HG02981 (cell line): ENCODE data around the gene NOL4L.

Experiments
- ATAC-seq: cut with Tn5 transposase; IDR thresholded peaks from one replicate; pipeline ENCODE4 v1.9.1; 2021; ENCODE audit warnings: mild to moderate bottlenecking, moderate library complexity; ENCODE audit not compliant: unreplicated experiment

The NOL4L gene

GRCh38 chr20:32614303-32614702 is 29.2 kb upstream of the NOL4L start:
- ATAC-seq = no peak

DNA sequence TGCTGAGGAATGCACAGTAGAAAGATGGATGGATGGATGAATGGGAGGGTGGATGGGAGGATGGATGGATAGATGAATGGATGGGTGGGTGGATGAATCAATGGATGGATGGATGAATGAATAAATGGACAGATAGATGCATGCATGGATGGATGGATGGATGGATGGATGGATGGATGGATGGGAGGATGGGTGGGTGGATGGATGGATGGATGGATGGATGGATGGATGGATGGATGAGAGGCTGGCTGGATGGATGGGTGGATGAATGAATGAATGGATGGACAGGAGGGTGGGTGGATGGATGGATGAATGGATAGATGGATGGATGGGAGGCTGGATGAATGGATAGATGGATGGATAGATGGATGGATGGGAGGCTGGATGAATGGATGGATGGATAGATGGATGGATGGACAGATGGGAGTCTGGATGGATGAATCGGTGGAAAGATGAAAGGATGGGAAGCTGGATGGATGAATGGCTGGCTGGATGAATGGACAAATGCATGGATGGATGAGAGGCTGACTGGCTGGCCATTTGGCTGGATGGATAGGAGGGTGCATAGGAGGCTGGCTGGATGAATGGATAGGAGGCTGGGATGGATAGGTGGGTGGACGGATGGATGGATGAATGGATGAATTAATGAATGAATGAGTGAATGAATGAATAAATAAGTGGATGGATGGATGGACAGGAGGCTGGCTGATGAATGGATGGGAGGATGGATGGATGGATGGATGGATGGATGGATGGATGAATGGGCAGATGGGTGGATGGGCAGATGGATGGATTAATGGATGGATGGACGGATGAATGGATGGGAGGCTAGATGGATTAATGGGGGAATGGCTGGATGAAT is 28.3 kb upstream of the NOL4L start:
- no peak for ATAC-seq

- no peak for ATAC-seq
Measured at GRCh38 chr20:32612351-32613191, 27.4 kb upstream of the NOL4L start.

DNA sequence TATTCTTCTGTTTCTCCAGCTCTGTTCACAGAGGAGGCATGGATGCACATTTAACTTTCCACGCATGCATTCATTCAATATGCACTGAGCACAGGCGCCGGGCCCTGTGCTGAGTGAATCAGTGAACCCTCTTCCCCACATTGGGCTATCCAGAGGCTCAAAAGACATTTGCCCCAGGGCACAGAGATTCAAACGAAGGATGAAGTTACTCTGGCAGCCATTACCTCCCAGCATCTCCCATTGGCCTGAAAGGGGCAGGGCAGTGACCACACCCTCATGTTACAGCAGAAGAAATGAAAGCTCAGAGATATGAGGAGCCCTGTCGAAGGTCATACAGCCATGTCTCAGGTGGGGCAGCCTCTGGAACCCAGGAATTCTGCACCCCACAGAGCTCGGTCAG is 26.7 kb upstream of the NOL4L start:
- ATAC-seq = no peak

GRCh38 chr20:32611286-32611685 is 26.2 kb upstream of the NOL4L start:
- no peak for ATAC-seq

GRCh38 chr20:32610472-32611218 is 25.5 kb upstream of the NOL4L start:
- ATAC-seq = no peak

- ATAC-seq = no peak
Measured at GRCh38 chr20:32609993-32610392, 24.9 kb upstream of the NOL4L start.

DNA sequence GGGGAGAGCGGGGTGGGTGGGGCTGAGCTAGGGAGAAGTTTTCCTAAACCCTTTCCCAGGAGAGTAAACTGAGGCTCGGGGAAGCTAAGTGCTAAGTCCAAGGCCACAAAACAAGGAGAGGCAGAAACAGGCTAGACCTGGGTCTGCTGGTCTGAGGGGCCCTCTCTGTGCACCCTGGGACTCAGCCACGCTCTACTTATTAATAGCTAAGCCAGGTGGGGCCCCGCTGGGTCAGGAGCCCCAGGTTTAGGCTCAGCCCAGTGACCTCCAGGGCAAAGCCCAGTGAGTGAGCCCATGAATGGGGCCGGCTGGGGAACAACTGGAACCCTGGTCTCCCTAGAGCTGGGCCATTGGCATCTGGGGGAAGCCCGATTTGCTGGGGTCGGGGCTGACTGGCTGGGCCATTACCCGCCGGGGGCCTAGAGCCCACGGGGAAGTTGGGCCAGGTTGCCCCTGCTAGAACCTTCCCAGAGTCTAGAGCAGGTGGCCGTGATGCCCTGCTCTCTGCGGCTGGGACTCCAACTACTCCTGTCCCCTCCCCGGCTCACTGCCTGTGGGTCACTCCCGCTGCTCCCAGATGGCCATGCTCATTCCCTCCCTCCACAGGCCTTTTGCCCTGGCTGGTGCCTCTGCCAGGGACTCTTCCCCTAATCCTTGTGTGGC is 24.1 kb upstream of the NOL4L start:
- ATAC-seq = no peak

- ATAC-seq = no peak
Measured at GRCh38 chr20:32608664-32609015, 23.5 kb upstream of the NOL4L start.

DNA sequence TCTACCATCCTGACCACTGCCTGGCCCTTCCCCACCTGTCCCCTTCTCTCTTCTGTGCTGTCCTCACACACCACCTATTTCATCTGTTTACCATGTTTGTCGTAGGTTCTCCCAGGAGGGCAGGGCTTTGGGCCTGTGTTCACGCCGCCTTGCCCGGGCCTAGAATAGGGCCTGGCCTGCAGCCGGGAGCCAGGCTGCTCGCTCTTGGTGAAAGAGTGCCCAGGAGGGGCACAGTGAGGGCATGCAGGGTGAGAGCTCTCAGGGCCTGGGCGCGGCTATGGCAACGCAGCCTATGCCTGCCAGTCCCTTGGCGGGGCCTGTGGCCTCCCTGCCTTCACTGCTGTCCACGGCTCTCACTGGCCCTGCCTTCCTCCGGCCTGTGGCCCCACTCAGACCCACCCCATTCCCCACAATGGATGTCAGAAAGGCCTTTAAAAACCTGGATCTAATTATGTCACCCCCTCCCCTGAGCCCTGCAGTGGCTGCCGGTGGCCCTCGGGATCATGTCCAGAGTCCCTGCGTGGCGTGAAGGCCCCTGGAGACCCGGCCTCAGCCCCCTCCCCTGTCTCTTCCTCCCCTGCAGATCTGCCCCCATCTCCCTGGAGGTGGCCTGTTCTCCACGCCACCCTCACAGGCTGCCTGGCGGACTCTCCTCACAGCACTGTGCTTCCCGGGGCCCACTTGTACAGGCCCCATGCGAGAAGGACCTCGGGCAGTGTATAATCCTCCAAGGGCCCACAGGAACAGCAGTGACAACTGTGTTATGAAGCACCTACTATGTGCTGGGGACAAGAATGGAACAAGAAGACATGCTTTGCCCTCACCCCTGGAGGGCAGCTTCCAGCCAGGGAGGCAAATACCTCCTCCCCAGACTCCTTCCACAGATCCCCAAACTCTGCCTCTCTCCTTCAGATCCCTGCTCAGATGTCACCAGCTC is 22.9 kb upstream of the NOL4L start:
- no peak for ATAC-seq

GRCh38 chr20:32607324-32607723 is 22.2 kb upstream of the NOL4L start:
- no peak for ATAC-seq

DNA sequence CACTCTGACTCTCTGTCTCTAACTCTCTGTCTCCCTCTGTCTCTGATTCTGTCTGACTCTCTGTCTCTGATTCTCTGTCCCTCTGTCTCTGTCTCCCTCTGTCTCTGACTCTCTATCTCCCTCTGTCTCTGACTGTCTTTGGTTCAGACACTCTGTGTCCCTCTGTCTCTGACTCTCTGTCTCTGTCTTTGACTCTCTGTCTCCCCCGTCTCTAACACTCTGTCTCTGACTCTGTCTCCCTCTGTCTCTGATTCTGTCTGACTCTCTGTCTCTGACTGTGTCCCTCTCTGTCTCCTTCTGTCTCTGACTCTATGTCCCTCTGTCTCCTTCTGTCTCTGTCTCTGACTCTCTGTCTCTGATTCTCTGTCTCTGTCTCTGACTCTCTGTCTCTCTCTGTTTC is 21.7 kb upstream of the NOL4L start:
- no peak for ATAC-seq

- no peak for ATAC-seq
Measured at GRCh38 chr20:32606107-32606506, 21.0 kb upstream of the NOL4L start.

- ATAC-seq = no peak
Measured at GRCh38 chr20:32605167-32605656, 20.1 kb upstream of the NOL4L start.

DNA sequence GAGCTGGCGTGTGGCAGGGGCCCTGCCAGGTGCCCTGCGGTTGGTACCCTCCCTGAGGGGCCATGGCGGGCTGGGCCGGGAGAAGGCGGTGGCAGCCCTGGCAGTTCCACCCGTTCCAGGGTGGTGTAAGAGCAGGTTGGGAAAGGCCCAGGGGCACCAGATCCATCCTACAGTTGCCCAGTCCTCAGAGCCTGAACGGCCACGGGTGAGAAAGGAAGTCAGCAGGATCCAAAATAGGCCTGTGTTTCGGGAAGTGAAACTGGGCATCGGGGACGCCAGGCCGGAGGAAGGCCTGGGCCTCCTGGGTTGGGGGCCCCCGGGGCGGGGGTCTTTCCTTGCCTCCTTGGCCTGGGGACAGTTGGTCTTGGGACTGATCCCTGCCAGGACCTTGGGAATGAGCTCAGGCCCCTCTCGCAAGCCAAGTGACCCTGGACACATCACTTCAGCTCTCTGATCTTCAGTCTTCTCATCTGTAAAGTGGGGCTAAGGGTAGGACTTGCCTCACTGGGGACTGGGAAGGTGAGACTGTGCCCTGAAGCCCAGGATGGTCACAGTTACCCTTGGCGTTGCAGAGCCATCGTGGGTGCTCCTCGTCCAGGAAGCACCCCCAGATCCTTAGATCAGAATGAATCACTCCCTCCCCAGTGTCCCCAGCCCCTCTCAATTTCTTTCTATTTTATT is 18.1 kb upstream of the NOL4L start:
- no peak for ATAC-seq

- ATAC-seq = no peak
Measured at GRCh38 chr20:32602273-32602672, 17.1 kb upstream of the NOL4L start.

GRCh38 chr20:32600681-32601237 is 15.6 kb upstream of the NOL4L start:
- no peak for ATAC-seq

GRCh38 chr20:32599783-32600340 is 14.7 kb upstream of the NOL4L start:
- ATAC-seq = no peak
